ENCODE measurements around the gene SUN1.

The SUN1 gene

GRCh38 chr7:916291-916941 is 84.1 kb downstream of the SUN1 start:
- H3K27ac ChIP-seq, result no peak overlapping the region
- intact Hi-C loops (cut with DNase I; ENCODE audit: low total_unique reads), result no loop called here
- no peaks in the 10 kb centered on the region for H3K27me3 ChIP-seq
- H3K4me3 ChIP-seq, result no peak overlapping the region
- H3K36me3 ChIP-seq, result no peaks in the 10 kb centered on the region
- DNase-seq, result peak in 1 of 2 donors; percentile 64
- TF ChIP-seq, protein P1, sequence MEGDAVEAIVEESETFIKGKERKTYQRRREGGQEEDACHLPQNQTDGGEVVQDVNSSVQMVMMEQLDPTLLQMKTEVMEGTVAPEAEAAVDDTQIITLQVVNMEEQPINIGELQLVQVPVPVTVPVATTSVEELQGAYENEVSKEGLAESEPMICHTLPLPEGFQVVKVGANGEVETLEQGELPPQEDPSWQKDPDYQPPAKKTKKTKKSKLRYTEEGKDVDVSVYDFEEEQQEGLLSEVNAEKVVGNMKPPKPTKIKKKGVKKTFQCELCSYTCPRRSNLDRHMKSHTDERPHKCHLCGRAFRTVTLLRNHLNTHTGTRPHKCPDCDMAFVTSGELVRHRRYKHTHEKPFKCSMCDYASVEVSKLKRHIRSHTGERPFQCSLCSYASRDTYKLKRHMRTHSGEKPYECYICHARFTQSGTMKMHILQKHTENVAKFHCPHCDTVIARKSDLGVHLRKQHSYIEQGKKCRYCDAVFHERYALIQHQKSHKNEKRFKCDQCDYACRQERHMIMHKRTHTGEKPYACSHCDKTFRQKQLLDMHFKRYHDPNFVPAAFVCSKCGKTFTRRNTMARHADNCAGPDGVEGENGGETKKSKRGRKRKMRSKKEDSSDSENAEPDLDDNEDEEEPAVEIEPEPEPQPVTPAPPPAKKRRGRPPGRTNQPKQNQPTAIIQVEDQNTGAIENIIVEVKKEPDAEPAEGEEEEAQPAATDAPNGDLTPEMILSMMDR (IDR thresholded peaks at IDR 0.05), result no peak
- peaks cover 0 to 12% (median 0%) of the 10 kb centered on the region in 4 donors for H3K4me1 ChIP-seq
- no peaks in the 10 kb centered on the region for H3K9me3 ChIP-seq

GRCh38 chr7:917255-918117 is 85.2 kb downstream of the SUN1 start:
- TF ChIP-seq, protein P1 (IDR thresholded peaks at IDR 0.05), result no peak
- Histone ChIP-seq H3K9me3 (no peaks in the 10 kb centered on the region), H3K27me3 (no peaks in the 10 kb centered on the region), H3K27ac (no peak overlapping the region), H3K4me1 (peaks cover 0 to 12% (median 0%) of the 10 kb centered on the region in 4 donors), H3K4me3 (no peak overlapping the region), H3K36me3 (no peaks in the 10 kb centered on the region)
- intact Hi-C loops (cut with DNase I; ENCODE audit: low total_unique reads), result no loop called here
- peak in 1 of 2 donors; percentile 43 for DNase-seq

GRCh38 chr7:918118-918425 is 85.8 kb downstream of the SUN1 start:
- Histone ChIP-seq H3K27me3 (no peaks in the 10 kb centered on the region), H3K9me3 (no peaks in the 10 kb centered on the region), H3K4me1 (peaks cover 0 to 12% (median 0%) of the 10 kb centered on the region in 4 donors), H3K27ac (no peak overlapping the region), H3K36me3 (no peaks in the 10 kb centered on the region), H3K4me3 (no peak overlapping the region)
- intact Hi-C loops (cut with DNase I; ENCODE audit: low total_unique reads), result no loop called here
- TF ChIP-seq, protein P1 (IDR thresholded peaks at IDR 0.05), result no peak
- peak; percentile 11 to 41 for DNase-seq

- Histone ChIP-seq H3K4me3 (no peak overlapping the region), H3K36me3 (no peaks in the 10 kb centered on the region), H3K27ac (no peak overlapping the region), H3K4me1 (peaks cover 0 to 12% (median 0%) of the 10 kb centered on the region in 4 donors), H3K27me3 (no peaks in the 10 kb centered on the region), H3K9me3 (no peaks in the 10 kb centered on the region)
- TF ChIP-seq, protein P1 (IDR thresholded peaks at IDR 0.05), result no peak
- peak; percentile 12 to 58 for DNase-seq
- intact Hi-C loops (cut with DNase I; ENCODE audit: low total_unique reads), result no loop called here
These were observed 86.3 kb downstream of the SUN1 start for GRCh38 chr7:918441-919113.

- peak; percentile 19 to 53 for DNase-seq
- Histone ChIP-seq H3K9me3 (no peaks in the 10 kb centered on the region), H3K36me3 (no peaks in the 10 kb centered on the region), H3K27me3 (no peaks in the 10 kb centered on the region), H3K27ac (no peak overlapping the region), H3K4me1 (peaks cover 0 to 11% (median 0%) of the 10 kb centered on the region in 4 donors), H3K4me3 (no peak overlapping the region)
- intact Hi-C loops (cut with DNase I; ENCODE audit: low total_unique reads), result no loop called here
- TF ChIP-seq, protein P1 (IDR thresholded peaks at IDR 0.05), result no peak
These were observed 86.8 kb downstream of the SUN1 start for GRCh38 chr7:919114-919442.
